Keratinocyte (primary cell): Measurements from ENCODE around the gene EFR3B. TPM values are rescaled to one million over a fixed set of nuclear protein-coding genes. Genes with fewer than 3 reads are reported as not detected.

ENCODE experiments used
- DNase-seq: peaks from one replicate; pipeline ENCODE4 v3.0.0-alpha.2; 2011; ENCODE audit warnings: low read depth, missing footprints, low spot score
- FAIRE-seq: peaks from 2 replicates; lab custom pipeline; 2011; peaks lifted over from hg19 to GRCh38; lab: Jason Lieb, UNC
- H2AFZ ChIP-seq: 2 replicates; pipeline ENCODE4 v1.6.0; 2012; ENCODE audit warnings: low read length, control low read depth, inconsistent platforms; ENCODE audit not compliant: control insufficient read depth
- H3K27ac ChIP-seq: 2 replicates; pipeline ENCODE4 v1.5.1; 2011; ENCODE audit warnings: low read length; ENCODE audit not compliant: control insufficient read depth, insufficient read depth
- H3K27me3 ChIP-seq: 3 replicates; pipeline ENCODE4 v1.6.0; 2011; ENCODE audit warnings: low read length; ENCODE audit not compliant: control insufficient read depth, insufficient read depth; ENCODE audit errors: extremely low read depth
- H3K36me3 ChIP-seq, 2 experiments: 2 replicates in 1 of 2; 3 replicates in 1 of 2; pipeline ENCODE4 v1.5.1; 2011; ENCODE audit warnings: low read length in 2 of 2, mild to moderate bottlenecking in 1 of 2; ENCODE audit not compliant: control insufficient read depth in 2 of 2, insufficient read depth in 2 of 2; ENCODE audit errors: extremely low read depth in 1 of 2
- H3K4me1 ChIP-seq: 3 replicates; pipeline ENCODE4 v1.5.1; 2011; ENCODE audit warnings: low read length; ENCODE audit not compliant: control insufficient read depth, insufficient read depth; ENCODE audit errors: extremely low read depth
- H3K4me2 ChIP-seq: 3 replicates; pipeline ENCODE4 v1.6.0; 2011; ENCODE audit warnings: low read depth, low read length; ENCODE audit not compliant: control insufficient read depth, insufficient read depth; ENCODE audit errors: extremely low read depth
- H3K4me3 ChIP-seq, 3 experiments: fragments of 200-600 bp in 1 of 3; sonication (generic) in 1 of 3; 2 replicates in 2 of 3; 3 replicates in 1 of 3; pipeline ENCODE4 v1.5.1; 2011 to 2016; ENCODE audit warnings: low read length in 3 of 3, mild to moderate bottlenecking in 3 of 3, control low read depth in 2 of 3, inconsistent platforms in 1 of 3, low read depth in 1 of 3, mixed read lengths in 1 of 3, mixed run types in 1 of 3, moderate library complexity in 1 of 3; ENCODE audit not compliant: control insufficient read depth in 2 of 3, insufficient read depth in 2 of 3; ENCODE audit errors: extremely low read depth in 1 of 3
- H3K79me2 ChIP-seq: 2 replicates; pipeline ENCODE4 v1.6.0; 2012; ENCODE audit warnings: low read length; ENCODE audit not compliant: control insufficient read depth, insufficient read depth
- H3K9ac ChIP-seq: 3 replicates; pipeline ENCODE4 v1.6.0; 2011; ENCODE audit warnings: low read length; ENCODE audit not compliant: control insufficient read depth, insufficient read depth; ENCODE audit errors: extremely low read depth
- H3K9me1 ChIP-seq: 3 replicates; pipeline ENCODE4 v1.6.0; 2011; ENCODE audit warnings: low read length; ENCODE audit not compliant: control insufficient read depth, insufficient read depth; ENCODE audit errors: extremely low read depth
- H3K9me3 ChIP-seq: 2 replicates; pipeline ENCODE4 v1.5.1; 2012; ENCODE audit warnings: low read depth, low read length; ENCODE audit not compliant: control insufficient read depth
- H4K20me1 ChIP-seq: 3 replicates; pipeline ENCODE4 v1.6.0; 2011; ENCODE audit warnings: low read length; ENCODE audit not compliant: control insufficient read depth, insufficient read depth; ENCODE audit errors: extremely low read depth
- EZH2 ChIP-seq: IDR thresholded peaks from one replicate; pipeline ENCODE4 v1.6.1; 2012; ENCODE audit warnings: inconsistent platforms, mild to moderate bottlenecking, low read length, moderate library complexity
- dilution Hi-C: fragments of 300-500 bp; cut with MboI; formaldehyde crosslinking; loops from one replicate; pipeline ENCODE4 v1.7.0; 2020; ENCODE audit warnings: low sequenced_read_pairs; ENCODE audit not compliant: extremely low pct_ligation_motif_present
- polyA plus RNA-seq, 5 experiments: library from polyadenylated mRNA; depleted of rRNA in 3 of 5; stranded (reverse) in 3 of 5; stranded (forward) in 1 of 5; unstranded in 1 of 5; fragments of >200 nt; gene quantifications; 1 replicate in 1 of 5; 2 replicates in 3 of 5; 3 replicates in 1 of 5; pipeline versions ENCODE4 v1.2.1 to v1.2.3, GENCODE V29; 2011 to 2012; ENCODE audit warnings: missing spikeins in 2 of 5, low read depth in 1 of 5, low replicate concordance in 1 of 5
- TF ChIP-seq, protein P1 (sequence below), 3 experiments: IDR thresholded peaks in 1 of 3; conservative IDR thresholded peaks in 1 of 3; optimal IDR thresholded peaks in 1 of 3; 2 replicates in 2 of 3; 3 replicates in 1 of 3; pipeline versions ENCODE3 to v1.5.1; 2011; ENCODE audit warnings: low read length in 3 of 3, mild to moderate bottlenecking in 3 of 3, moderate library complexity in 2 of 3, control low read depth in 1 of 3, inconsistent platforms in 1 of 3; ENCODE audit not compliant: insufficient read depth in 2 of 3; ENCODE audit errors: extremely low read depth in 1 of 3

The EFR3B gene
- polyA plus RNA-seq, 1 donor (not counting 4 experiments of a cell fraction or from before 2014, with no cell fraction given), result 0.09 TPM

DNA sequence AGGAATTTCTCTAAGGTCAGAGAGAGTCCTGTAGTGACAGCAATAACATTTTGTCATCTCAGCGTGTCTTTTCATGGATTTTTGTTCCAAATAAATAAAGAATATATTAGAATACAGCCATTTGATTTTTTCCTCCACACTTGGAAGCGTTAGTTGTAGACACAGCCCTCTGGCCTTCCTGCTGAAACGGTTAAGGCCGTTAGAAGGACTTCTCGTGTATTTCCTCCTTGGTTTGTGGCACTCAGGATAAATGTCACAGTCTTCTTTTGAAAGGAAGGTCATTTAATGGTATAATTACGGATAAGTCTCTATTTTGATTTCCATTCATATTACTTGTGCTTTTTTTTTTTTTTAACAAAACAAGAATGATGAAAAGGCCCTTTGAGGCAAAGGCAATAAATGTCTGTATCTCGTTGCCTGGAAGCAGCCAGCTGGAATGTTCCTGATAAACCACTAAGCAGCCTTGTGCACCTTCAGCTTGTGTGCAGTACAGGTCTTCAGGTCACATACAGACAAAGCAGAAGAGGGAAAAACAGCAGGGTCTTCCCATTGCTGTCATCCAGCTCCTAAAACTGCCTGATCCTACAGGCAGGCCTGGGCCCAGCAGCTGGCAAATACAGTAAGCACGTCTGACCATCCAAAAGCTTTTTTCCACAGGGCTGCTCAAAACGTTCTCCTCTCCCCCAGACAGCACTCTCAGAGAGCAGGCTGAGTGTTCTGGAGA lies 14.4 kb downstream of the EFR3B start:
- FAIRE-seq, result no peak
- no peak overlapping the region for H3K9ac ChIP-seq

GRCh38 chr2:25062511-25062917 lies 20.6 kb downstream of the EFR3B start:
- H3K4me3 ChIP-seq, result no peak overlapping the region
- dilution Hi-C loops, result no loop called here
- no peaks in the 10 kb centered on the region for H3K36me3 ChIP-seq
- no peak overlapping the region for H3K9ac ChIP-seq
- H3K9me1 ChIP-seq, result no peaks in the 10 kb centered on the region
- FAIRE-seq (no peak), DNase-seq (no peak)
- H3K4me1 ChIP-seq, result no peaks in the 10 kb centered on the region
- H3K27ac ChIP-seq, result no peak overlapping the region
- H3K4me2 ChIP-seq, result no peak overlapping the region
- H2AFZ ChIP-seq, result no peak overlapping the region
- TF ChIP-seq, protein P1, sequence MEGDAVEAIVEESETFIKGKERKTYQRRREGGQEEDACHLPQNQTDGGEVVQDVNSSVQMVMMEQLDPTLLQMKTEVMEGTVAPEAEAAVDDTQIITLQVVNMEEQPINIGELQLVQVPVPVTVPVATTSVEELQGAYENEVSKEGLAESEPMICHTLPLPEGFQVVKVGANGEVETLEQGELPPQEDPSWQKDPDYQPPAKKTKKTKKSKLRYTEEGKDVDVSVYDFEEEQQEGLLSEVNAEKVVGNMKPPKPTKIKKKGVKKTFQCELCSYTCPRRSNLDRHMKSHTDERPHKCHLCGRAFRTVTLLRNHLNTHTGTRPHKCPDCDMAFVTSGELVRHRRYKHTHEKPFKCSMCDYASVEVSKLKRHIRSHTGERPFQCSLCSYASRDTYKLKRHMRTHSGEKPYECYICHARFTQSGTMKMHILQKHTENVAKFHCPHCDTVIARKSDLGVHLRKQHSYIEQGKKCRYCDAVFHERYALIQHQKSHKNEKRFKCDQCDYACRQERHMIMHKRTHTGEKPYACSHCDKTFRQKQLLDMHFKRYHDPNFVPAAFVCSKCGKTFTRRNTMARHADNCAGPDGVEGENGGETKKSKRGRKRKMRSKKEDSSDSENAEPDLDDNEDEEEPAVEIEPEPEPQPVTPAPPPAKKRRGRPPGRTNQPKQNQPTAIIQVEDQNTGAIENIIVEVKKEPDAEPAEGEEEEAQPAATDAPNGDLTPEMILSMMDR (optimal IDR thresholded peaks at IDR 0.05 in 1 of 3, IDR thresholded peaks at IDR 0.05 in 1 of 3, conservative IDR thresholded peaks at IDR 0.05 in 1 of 3; ENCODE audit: extremely low read depth in 1 of 3, insufficient read depth in 2 of 3, low read length in 3 of 3), result no peak
- TF ChIP-seq EZH2, result no peak
- H3K27me3 ChIP-seq, result peaks cover 20% of the 10 kb centered on the region
- no peaks in the 10 kb centered on the region for H3K79me2 ChIP-seq
- no peaks in the 10 kb centered on the region for H4K20me1 ChIP-seq
- H3K9me3 ChIP-seq, result peaks cover 4% of the 10 kb centered on the region

More for the DNA sequence above, 14.4 kb downstream of the EFR3B start:
- H2AFZ ChIP-seq, result no peak overlapping the region
- no peaks in the 10 kb centered on the region for H3K9me3 ChIP-seq
- no peaks in the 10 kb centered on the region for H3K79me2 ChIP-seq
- no peaks in the 10 kb centered on the region for H3K9me1 ChIP-seq
- DNase-seq, result no peak
- no peak for TF ChIP-seq EZH2
- TF ChIP-seq, protein P1 (optimal IDR thresholded peaks at IDR 0.05 in 1 of 3, IDR thresholded peaks at IDR 0.05 in 1 of 3, conservative IDR thresholded peaks at IDR 0.05 in 1 of 3; ENCODE audit: extremely low read depth in 1 of 3, insufficient read depth in 2 of 3, low read length in 3 of 3), result no peak
- dilution Hi-C loops, result no loop called here
- no peaks in the 10 kb centered on the region for H3K4me1 ChIP-seq
- H3K4me2 ChIP-seq, result no peak overlapping the region
- H3K36me3 ChIP-seq, result no peaks in the 10 kb centered on the region
- H4K20me1 ChIP-seq, result no peaks in the 10 kb centered on the region
- no peak overlapping the region for H3K4me3 ChIP-seq
- no peak overlapping the region for H3K27ac ChIP-seq
- peaks cover 6% of the 10 kb centered on the region for H3K27me3 ChIP-seq
